Measurements from ENCODE around the gene OR2S2.

Gene OR2S2

DNA sequence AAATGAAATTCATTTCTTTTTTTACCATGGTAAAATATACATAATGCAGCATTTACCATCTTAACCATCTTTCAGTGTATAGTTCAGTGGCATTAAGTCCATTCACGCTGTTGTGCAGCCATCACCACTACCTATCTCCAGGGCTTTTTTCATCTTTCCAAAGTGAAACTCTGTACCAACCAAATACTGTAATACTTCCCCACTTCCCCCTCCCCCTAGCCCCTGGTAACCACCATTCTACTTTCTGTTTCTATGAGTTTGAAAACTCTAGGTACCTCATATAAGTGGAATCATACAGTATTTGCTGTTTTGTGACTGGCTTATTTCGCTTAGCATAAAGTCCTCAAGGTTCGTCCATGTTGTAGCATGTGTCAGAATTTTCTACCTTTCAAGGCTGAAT is 25.2 kb downstream of the OR2S2 start:
- H3K27ac ChIP-seq (ENCODE audit: low read depth, low read length): no peak overlapping the region
- H3K9me3 ChIP-seq (ENCODE audit: control insufficient read depth, insufficient read depth, low read depth, low read length): peaks cover 3% of the 10 kb centered on the region; the same call in 1 of the 2 replicates

GRCh38 chr9:35930989-35931388 is 27.0 kb downstream of the OR2S2 start:
- no peak overlapping the region for H3K9ac ChIP-seq (ENCODE audit: low read length)
- no peaks in the 10 kb centered on the region for H3K36me3 ChIP-seq (ENCODE audit: control insufficient read depth, insufficient read depth, low read length)
- H3K9me3 ChIP-seq (ENCODE audit: control insufficient read depth, insufficient read depth, low read depth, low read length): no peaks in the 10 kb centered on the region
- H3K4me1 ChIP-seq (ENCODE audit: control insufficient read depth, insufficient read depth, low read length): no peaks in the 10 kb centered on the region
- no peak overlapping the region for H3K4me3 ChIP-seq (ENCODE audit: low read depth, low read length)
- no peak overlapping the region for H3K27ac ChIP-seq (ENCODE audit: low read depth, low read length)
- H3K27me3 ChIP-seq (ENCODE audit: control insufficient read depth, insufficient read depth, low read length): 0 out of 2 replicates have a peak, but pooled peaks cover 8% of the 10 kb centered on the region

More for the DNA sequence above, 25.2 kb downstream of the OR2S2 start:
- H3K9ac ChIP-seq (ENCODE audit: low read length): no peak overlapping the region
- H3K4me3 ChIP-seq (ENCODE audit: low read depth, low read length): no peak overlapping the region
- no peaks in the 10 kb centered on the region for H3K4me1 ChIP-seq (ENCODE audit: control insufficient read depth, insufficient read depth, low read length)
- H3K27me3 ChIP-seq (ENCODE audit: control insufficient read depth, insufficient read depth, low read length): 0 out of 2 replicates have a peak, but pooled peaks cover 8% of the 10 kb centered on the region
- no peaks in the 10 kb centered on the region for H3K36me3 ChIP-seq (ENCODE audit: control insufficient read depth, insufficient read depth, low read length)

DNA sequence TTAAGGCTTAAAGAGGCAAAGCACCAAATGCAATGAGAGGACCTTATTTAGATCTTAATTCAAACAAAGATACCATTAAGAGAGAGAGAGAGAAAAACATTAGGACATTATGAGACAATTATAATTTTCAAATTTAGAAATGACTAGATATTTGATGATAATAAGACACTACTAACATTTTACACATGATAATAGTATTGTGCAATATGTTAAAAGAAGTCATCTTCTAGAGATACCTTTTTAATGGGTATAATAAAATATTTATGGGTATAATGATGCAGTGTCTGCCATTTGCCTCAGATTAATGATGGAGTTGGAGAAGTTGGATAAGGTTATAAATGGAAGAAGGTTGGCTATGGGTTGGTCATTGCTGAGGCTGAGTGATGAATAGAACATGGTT is 27.4 kb downstream of the OR2S2 start:
- Histone ChIP-seq H3K27ac (ENCODE audit: low read depth, low read length) (no peak overlapping the region), H3K4me3 (ENCODE audit: low read depth, low read length) (no peak overlapping the region), H3K27me3 (ENCODE audit: control insufficient read depth, insufficient read depth, low read length) (0 out of 2 replicates have a peak, but pooled peaks cover 8% of the 10 kb centered on the region), H3K9me3 (ENCODE audit: control insufficient read depth, insufficient read depth, low read depth, low read length) (no peaks in the 10 kb centered on the region), H3K36me3 (ENCODE audit: control insufficient read depth, insufficient read depth, low read length) (no peaks in the 10 kb centered on the region), H3K9ac (ENCODE audit: low read length) (no peak overlapping the region), H3K4me1 (ENCODE audit: control insufficient read depth, insufficient read depth, low read length) (no peaks in the 10 kb centered on the region)

GRCh38 chr9:35929453-35929718 is 28.6 kb downstream of the OR2S2 start:
- 0 out of 2 replicates have a peak, but pooled peaks cover 8% of the 10 kb centered on the region for H3K27me3 ChIP-seq (ENCODE audit: control insufficient read depth, insufficient read depth, low read length)
- no peak overlapping the region for H3K27ac ChIP-seq (ENCODE audit: low read depth, low read length)
- H3K9ac ChIP-seq (ENCODE audit: low read length): no peak overlapping the region
- H3K4me3 ChIP-seq (ENCODE audit: low read depth, low read length): no peak overlapping the region
- no peaks in the 10 kb centered on the region for H3K9me3 ChIP-seq (ENCODE audit: control insufficient read depth, insufficient read depth, low read depth, low read length)
- H3K36me3 ChIP-seq (ENCODE audit: control insufficient read depth, insufficient read depth, low read length): no peaks in the 10 kb centered on the region
- no peaks in the 10 kb centered on the region for H3K4me1 ChIP-seq (ENCODE audit: control insufficient read depth, insufficient read depth, low read length)

DNA sequence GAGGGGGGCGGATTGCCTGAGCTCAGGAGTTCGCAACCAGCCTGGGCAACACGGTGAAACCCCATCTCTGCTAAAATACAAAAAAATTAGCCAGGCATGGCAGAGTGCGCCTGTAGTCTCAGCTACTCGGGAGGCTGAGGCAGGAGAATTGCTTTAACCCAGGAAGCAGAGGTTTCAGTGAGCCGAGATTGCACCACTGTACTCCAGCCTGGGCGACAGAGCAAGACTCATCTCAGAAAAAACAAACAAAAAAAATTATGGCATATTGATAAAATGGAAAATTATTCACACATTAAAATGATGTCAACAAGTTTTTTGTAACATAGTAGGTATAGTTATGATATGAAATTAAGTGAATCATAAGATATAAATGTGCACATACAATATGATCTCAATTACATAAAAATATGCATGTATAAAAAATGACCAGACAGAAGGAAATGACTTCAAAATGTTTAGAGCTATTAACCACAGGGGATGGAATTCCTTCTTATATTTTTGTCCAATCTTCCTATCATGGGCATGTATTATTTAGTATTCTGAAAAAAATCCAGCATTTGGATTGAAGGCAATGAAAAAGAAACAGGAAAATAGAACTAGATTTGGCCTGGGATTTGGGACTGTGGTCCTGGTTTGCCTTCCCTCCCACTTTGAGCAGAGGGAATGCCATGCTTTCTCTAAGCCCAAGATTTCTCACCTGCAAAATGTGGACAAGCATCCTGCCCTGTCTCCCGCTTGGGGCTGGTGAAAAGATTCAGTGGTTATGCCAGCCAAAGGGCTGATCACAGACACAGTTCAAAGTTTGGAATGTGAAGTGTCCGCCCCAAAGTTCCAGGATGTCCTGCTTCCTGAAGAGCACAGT is 29.1 kb downstream of the OR2S2 start:
- no peak overlapping the region for H3K27ac ChIP-seq (ENCODE audit: low read depth, low read length)
- 0 out of 2 replicates have a peak, but pooled peaks cover 8% of the 10 kb centered on the region for H3K27me3 ChIP-seq (ENCODE audit: control insufficient read depth, insufficient read depth, low read length)
- no peak overlapping the region for H3K4me3 ChIP-seq (ENCODE audit: low read depth, low read length)
- H3K9ac ChIP-seq (ENCODE audit: low read length): no peak overlapping the region
- no peaks in the 10 kb centered on the region for H3K36me3 ChIP-seq (ENCODE audit: control insufficient read depth, insufficient read depth, low read length)
- peaks cover 5% of the 10 kb centered on the region; the same call in 1 of the 2 replicates for H3K4me1 ChIP-seq (ENCODE audit: control insufficient read depth, insufficient read depth, low read length)
- H3K9me3 ChIP-seq (ENCODE audit: control insufficient read depth, insufficient read depth, low read depth, low read length): no peaks in the 10 kb centered on the region

DNA sequence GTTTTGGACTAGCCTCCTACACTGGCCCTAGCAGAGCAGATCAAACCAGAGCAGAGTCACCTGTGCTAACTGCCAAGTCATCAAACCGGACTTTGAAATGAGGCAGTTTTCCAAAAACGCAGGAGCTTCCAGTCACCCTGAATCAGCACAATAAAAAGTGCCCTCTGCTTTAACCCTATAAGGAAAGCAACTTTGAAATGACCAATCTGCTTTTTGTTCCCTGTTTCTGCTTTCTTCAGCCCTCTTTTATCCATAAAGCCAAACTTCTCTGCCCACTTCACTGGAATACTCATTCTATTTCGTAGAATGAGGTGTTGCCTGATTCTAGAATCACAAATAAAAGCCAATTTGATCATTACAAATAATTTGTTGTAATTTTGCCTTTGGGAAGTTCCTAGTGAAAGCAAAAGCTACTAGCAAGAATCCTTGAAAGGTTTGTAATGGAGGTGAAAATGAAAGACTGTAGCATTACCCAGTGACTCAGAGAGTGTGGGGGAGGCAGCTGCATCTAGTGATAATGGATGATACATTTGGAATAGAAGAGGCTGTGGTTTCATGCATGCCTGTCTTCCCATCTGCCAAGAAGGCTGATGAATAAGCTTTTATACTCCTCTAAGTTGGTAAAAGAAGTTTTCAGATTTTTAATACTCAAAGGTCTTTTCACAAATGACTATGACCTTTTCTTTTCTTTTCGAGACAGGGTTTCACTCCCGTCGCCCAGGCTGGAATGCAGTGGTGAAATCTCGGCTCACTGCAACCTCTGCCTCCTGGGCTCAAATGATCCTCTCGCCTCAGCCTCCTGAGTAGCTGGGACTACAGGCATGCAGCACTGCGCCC is 33.8 kb downstream of the OR2S2 start:
- H3K4me3 ChIP-seq (ENCODE audit: low read depth, low read length): no peak overlapping the region
- H3K36me3 ChIP-seq (ENCODE audit: control insufficient read depth, insufficient read depth, low read length): no peaks in the 10 kb centered on the region
- H3K9ac ChIP-seq (ENCODE audit: low read length): no peak overlapping the region
- no peaks in the 10 kb centered on the region for H3K27me3 ChIP-seq (ENCODE audit: control insufficient read depth, insufficient read depth, low read length)
- peaks cover 7% of the 10 kb centered on the region; the same call in 1 of the 2 replicates for H3K4me1 ChIP-seq (ENCODE audit: control insufficient read depth, insufficient read depth, low read length)
- H3K9me3 ChIP-seq (ENCODE audit: control insufficient read depth, insufficient read depth, low read depth, low read length): no peaks in the 10 kb centered on the region
- H3K27ac ChIP-seq (ENCODE audit: low read depth, low read length): no peak overlapping the region

- no peaks in the 10 kb centered on the region for H3K27me3 ChIP-seq (ENCODE audit: control insufficient read depth, insufficient read depth, low read length)
- H3K36me3 ChIP-seq (ENCODE audit: control insufficient read depth, insufficient read depth, low read length): no peaks in the 10 kb centered on the region
- H3K9me3 ChIP-seq (ENCODE audit: control insufficient read depth, insufficient read depth, low read depth, low read length): no peaks in the 10 kb centered on the region
- H3K4me3 ChIP-seq (ENCODE audit: low read depth, low read length): no peak overlapping the region
- peaks cover 7% of the 10 kb centered on the region; the same call in 1 of the 2 replicates for H3K4me1 ChIP-seq (ENCODE audit: control insufficient read depth, insufficient read depth, low read length)
- H3K9ac ChIP-seq (ENCODE audit: low read length): no peak overlapping the region
- H3K27ac ChIP-seq (ENCODE audit: low read depth, low read length): no peak overlapping the region
These were observed 34.4 kb downstream of the OR2S2 start for GRCh38 chr9:35923598-35923926.

DNA sequence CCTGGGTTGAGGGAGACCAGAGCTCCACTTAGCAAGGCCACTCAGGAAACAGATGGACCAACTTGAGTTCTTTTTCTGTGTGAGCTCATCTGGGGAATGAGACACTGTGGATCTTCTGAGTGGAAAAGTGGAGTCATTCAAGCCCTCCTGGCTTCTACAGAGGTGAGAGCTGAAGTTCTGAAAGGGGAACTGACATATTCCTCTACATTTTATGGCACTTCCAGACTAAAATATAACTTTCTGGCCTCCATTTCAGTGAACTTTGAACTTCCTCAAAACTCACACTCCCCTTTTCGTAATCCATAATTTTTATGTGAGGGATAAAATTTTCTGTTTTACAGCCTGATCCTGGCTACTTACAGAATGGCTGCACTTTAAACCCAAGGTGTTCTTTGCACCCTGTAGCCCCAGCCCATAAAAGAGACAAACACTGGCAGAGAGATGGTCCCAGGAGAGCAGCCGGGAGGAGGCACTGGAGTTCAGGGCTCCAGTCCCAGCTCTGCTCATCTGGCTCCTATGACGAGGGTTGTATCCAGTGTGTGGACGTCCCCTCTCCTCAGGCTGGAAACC is 37.8 kb downstream of the OR2S2 start:
- peaks cover 16% of the 10 kb centered on the region for H3K4me1 ChIP-seq (ENCODE audit: control insufficient read depth, insufficient read depth, low read length)
- no peaks in the 10 kb centered on the region for H3K9me3 ChIP-seq (ENCODE audit: control insufficient read depth, insufficient read depth, low read depth, low read length)
- H3K9ac ChIP-seq (ENCODE audit: low read length): no peak overlapping the region
- no peak overlapping the region for H3K27ac ChIP-seq (ENCODE audit: low read depth, low read length)
- H3K36me3 ChIP-seq (ENCODE audit: control insufficient read depth, insufficient read depth, low read length): no peaks in the 10 kb centered on the region
- no peak overlapping the region for H3K4me3 ChIP-seq (ENCODE audit: low read depth, low read length)
- no peaks in the 10 kb centered on the region for H3K27me3 ChIP-seq (ENCODE audit: control insufficient read depth, insufficient read depth, low read length)

- Histone ChIP-seq H3K9me3 (ENCODE audit: control insufficient read depth, insufficient read depth, low read depth, low read length) (no peaks in the 10 kb centered on the region), H3K36me3 (ENCODE audit: control insufficient read depth, insufficient read depth, low read length) (no peaks in the 10 kb centered on the region), H3K27me3 (ENCODE audit: control insufficient read depth, insufficient read depth, low read length) (no peaks in the 10 kb centered on the region), H3K9ac (ENCODE audit: low read length) (no peak overlapping the region), H3K27ac (ENCODE audit: low read depth, low read length) (no peak overlapping the region), H3K4me1 (ENCODE audit: control insufficient read depth, insufficient read depth, low read length) (peaks cover 16% of the 10 kb centered on the region), H3K4me3 (ENCODE audit: low read depth, low read length) (no peak overlapping the region)
These were observed 38.5 kb downstream of the OR2S2 start for GRCh38 chr9:35919212-35920008.

GRCh38 chr9:35918780-35919179 is 39.2 kb downstream of the OR2S2 start:
- no peaks in the 10 kb centered on the region for H3K36me3 ChIP-seq (ENCODE audit: control insufficient read depth, insufficient read depth, low read length)
- 0 out of 2 replicates have a peak, but pooled peaks cover 3% of the 10 kb centered on the region for H3K9me3 ChIP-seq (ENCODE audit: control insufficient read depth, insufficient read depth, low read depth, low read length)
- H3K9ac ChIP-seq (ENCODE audit: low read length): no peak overlapping the region
- peaks cover 10% of the 10 kb centered on the region for H3K4me1 ChIP-seq (ENCODE audit: control insufficient read depth, insufficient read depth, low read length)
- no peak overlapping the region for H3K27ac ChIP-seq (ENCODE audit: low read depth, low read length)
- no peak overlapping the region for H3K4me3 ChIP-seq (ENCODE audit: low read depth, low read length)
- no peaks in the 10 kb centered on the region for H3K27me3 ChIP-seq (ENCODE audit: control insufficient read depth, insufficient read depth, low read length)

Measured in HUES6 (cell line).